Activated CD8-positive, alpha-beta T cell treated with anti-CD3 and anti-CD28 coated beads, Interleukin-2, amount 10 ng/mL, durations not matched to agents 7 days and 5 days (primary cell): Measurements from ENCODE around the gene STK38L. TPM values are rescaled to one million over a fixed set of nuclear protein-coding genes. Genes with fewer than 3 reads are reported as not detected.

Source experiments
- ATAC-seq: fragments of 150-1000 bp; cut with Tn5 transposase; one replicate; pipeline ENCODE4 v1.10.0; 2021; ENCODE audit warnings: moderate library complexity
- CTCF ChIA-PET: fragments of 350-600 bp; sonication (Branson Sonifier 250); formaldehyde crosslinking; loops from one replicate; lab custom pipeline; 2021; ENCODE audit warnings: antibody characterized with exemption; lab: Charles Lee
- POLR2A ChIA-PET: fragments of 350-600 bp; sonication (Branson Sonifier 250); formaldehyde crosslinking; loops from one replicate; lab custom pipeline; 2021; ENCODE audit warnings: antibody characterized with exemption; lab: Charles Lee
- DNase-seq: peaks from one replicate; pipeline ENCODE4 v3.0.0-alpha.2; 2020
- H3K27ac Mint-ChIP-seq: one replicate; pipeline ENCODE4 v1.8.0; 2021; ENCODE audit warnings: mild to moderate bottlenecking, mixed read lengths
- H3K27me3 Mint-ChIP-seq: one replicate; pipeline ENCODE4 v1.8.0; 2021; ENCODE audit warnings: low read depth, mixed read lengths
- H3K36me3 Mint-ChIP-seq: one replicate; pipeline ENCODE4 v1.8.0; 2021; ENCODE audit warnings: low read depth, mixed read lengths
- H3K4me1 Mint-ChIP-seq: one replicate; pipeline ENCODE4 v1.8.0; 2021; ENCODE audit warnings: low read depth, mixed read lengths
- H3K4me3 Mint-ChIP-seq: one replicate; pipeline ENCODE4 v1.8.0; 2021; ENCODE audit warnings: mild to moderate bottlenecking, mixed read lengths
- H3K9me3 Mint-ChIP-seq: one replicate; pipeline ENCODE4 v1.8.0; 2022; ENCODE audit warnings: mixed read lengths; ENCODE audit not compliant: insufficient read depth
- total RNA-seq, 2 experiments: library from RNA; stranded (reverse); gene quantifications; one replicate each; pipeline ENCODE4 v1.2.3, GENCODE V29; 2021

STK38L gene
- 10 to 100 TPM; 18.1 to 19.3 TPM for total RNA-seq

GRCh38 chr12:27243804-27244688 lies at the start of gene STK38L:
Gene STK38L (plus strand): TSS chr12:27244286. CDS start chr12:27297721, 53,435 bp downstream.
- H3K27me3 Mint-ChIP-seq: no peaks in the 10 kb centered on the region
- H3K4me3 Mint-ChIP-seq: peak within 1 kb of the TSS; percentile 93
- CTCF ChIA-PET: interaction anchor here (0.9 to 2.4 kb wide), 7 partner anchors 9 to 229 kb away, joined by 3 to 20 read pairs (median 3); no protein-coding TSS in a partner anchor
- H3K9me3 Mint-ChIP-seq: no peaks in the 10 kb centered on the region
- peaks cover 14% of the 10 kb centered on the region for H3K36me3 Mint-ChIP-seq
- ATAC-seq (peak; percentile 98), DNase-seq (peak; percentile 98)
- H3K4me1 Mint-ChIP-seq: peaks cover 41% of the 10 kb centered on the region
- POLR2A ChIA-PET: interaction anchor here (0.7 to 1.5 kb wide), 6 partner anchors 13 to 412 kb away, joined by 3 to 4 read pairs (median 4); no protein-coding TSS in a partner anchor
- peak within 1 kb of the TSS; percentile 95 for H3K27ac Mint-ChIP-seq

GRCh38 chr12:27194644-27195043 lies 49.4 kb upstream of the STK38L start:
- DNase-seq (no peak), ATAC-seq (no peak)
- CTCF ChIA-PET: no interaction called here
- Mint-ChIP-seq H3K36me3 (no peaks in the 10 kb centered on the region), H3K4me1 (no peaks in the 10 kb centered on the region), H3K9me3 (no peaks in the 10 kb centered on the region), H3K4me3 (no peak overlapping the region), H3K27ac (no peak overlapping the region), H3K27me3 (peaks cover 2% of the 10 kb centered on the region)
- POLR2A ChIA-PET: no interaction called here

GRCh38 chr12:27198036-27198435 lies 46.0 kb upstream of the STK38L start:
- CTCF ChIA-PET: no interaction called here

GRCh38 chr12:27199638-27200300 lies 44.3 kb upstream of the STK38L start:
- Mint-ChIP-seq H3K27me3 (no peaks in the 10 kb centered on the region), H3K4me3 (no peak overlapping the region), H3K27ac (no peak overlapping the region), H3K36me3 (no peaks in the 10 kb centered on the region), H3K4me1 (peaks cover 4% of the 10 kb centered on the region), H3K9me3 (no peaks in the 10 kb centered on the region)
- ChIA-PET CTCF (interaction anchor here (1.1 kb wide), 1 partner anchor 12 kb away, joined by 3 read pairs; no protein-coding TSS in a partner anchor), POLR2A (no interaction called here)
- ATAC-seq: no peak
- no peak for DNase-seq

More at GRCh38 chr12:27198036-27198435, 46.0 kb upstream of the STK38L start:
- H3K4me1 Mint-ChIP-seq: peaks cover 4% of the 10 kb centered on the region
- H3K9me3 Mint-ChIP-seq: no peaks in the 10 kb centered on the region
- POLR2A ChIA-PET: no interaction called here
- no peak overlapping the region for H3K27ac Mint-ChIP-seq
- H3K36me3 Mint-ChIP-seq: no peaks in the 10 kb centered on the region
- no peak overlapping the region for H3K4me3 Mint-ChIP-seq
- no peaks in the 10 kb centered on the region for H3K27me3 Mint-ChIP-seq
- DNase-seq (no peak), ATAC-seq (no peak)

GRCh38 chr12:27201169-27201568 lies 42.9 kb upstream of the STK38L start:
- Mint-ChIP-seq H3K27me3 (no peaks in the 10 kb centered on the region), H3K4me3 (no peak overlapping the region)
- POLR2A ChIA-PET: no interaction called here

GRCh38 chr12:27206801-27207502 lies 37.1 kb upstream of the STK38L start:
- H3K4me1 Mint-ChIP-seq: peaks cover 5% of the 10 kb centered on the region
- peaks cover 4% of the 10 kb centered on the region for H3K9me3 Mint-ChIP-seq
- H3K27me3 Mint-ChIP-seq: no peaks in the 10 kb centered on the region
- no peak overlapping the region for H3K27ac Mint-ChIP-seq
- H3K36me3 Mint-ChIP-seq: no peaks in the 10 kb centered on the region
- DNase-seq: no peak
- no peak for ATAC-seq
- H3K4me3 Mint-ChIP-seq: no peak overlapping the region
- CTCF ChIA-PET: no interaction called here
- POLR2A ChIA-PET: no interaction called here

More at GRCh38 chr12:27201169-27201568, 42.9 kb upstream of the STK38L start:
- no peak for DNase-seq
- Mint-ChIP-seq H3K9me3 (no peaks in the 10 kb centered on the region), H3K4me1 (peaks cover 4% of the 10 kb centered on the region), H3K36me3 (no peaks in the 10 kb centered on the region), H3K27ac (no peak overlapping the region)
- CTCF ChIA-PET: no interaction called here
- ATAC-seq: no peak

GRCh38 chr12:27207615-27208413 lies 36.3 kb upstream of the STK38L start:
- POLR2A ChIA-PET: no interaction called here

GRCh38 chr12:27208414-27208750 lies 35.7 kb upstream of the STK38L start:
- H3K36me3 Mint-ChIP-seq: no peaks in the 10 kb centered on the region
- ATAC-seq (no peak), DNase-seq (no peak)
- ChIA-PET POLR2A (no interaction called here), CTCF (no interaction called here)
- H3K27ac Mint-ChIP-seq: no peak overlapping the region
- H3K27me3 Mint-ChIP-seq: no peaks in the 10 kb centered on the region
- peaks cover 4% of the 10 kb centered on the region for H3K9me3 Mint-ChIP-seq
- H3K4me3 Mint-ChIP-seq: no peak overlapping the region
- peaks cover 5% of the 10 kb centered on the region for H3K4me1 Mint-ChIP-seq

More at GRCh38 chr12:27207615-27208413, 36.3 kb upstream of the STK38L start:
- Mint-ChIP-seq H3K27ac (no peak overlapping the region), H3K27me3 (no peaks in the 10 kb centered on the region), H3K4me3 (no peak overlapping the region), H3K4me1 (peaks cover 5% of the 10 kb centered on the region), H3K36me3 (no peaks in the 10 kb centered on the region), H3K9me3 (peaks cover 4% of the 10 kb centered on the region)
- ATAC-seq (no peak), DNase-seq (no peak)
- CTCF ChIA-PET: no interaction called here

- DNase-seq (no peak), ATAC-seq (no peak)
- H3K27ac Mint-ChIP-seq: no peak overlapping the region
- ChIA-PET POLR2A (no interaction called here), CTCF (no interaction called here)
- H3K4me3 Mint-ChIP-seq: no peak overlapping the region
- no peaks in the 10 kb centered on the region for H3K36me3 Mint-ChIP-seq
- H3K27me3 Mint-ChIP-seq: no peaks in the 10 kb centered on the region
- H3K4me1 Mint-ChIP-seq: peaks cover 5% of the 10 kb centered on the region
- H3K9me3 Mint-ChIP-seq: peaks cover 4% of the 10 kb centered on the region
Observed at GRCh38 chr12:27209257-27209910, 34.7 kb upstream of the STK38L start.

GRCh38 chr12:27210187-27210586 lies 33.9 kb upstream of the STK38L start:
- DNase-seq (no peak), ATAC-seq (no peak)
- Mint-ChIP-seq H3K4me3 (no peak overlapping the region), H3K27ac (no peak overlapping the region), H3K27me3 (no peaks in the 10 kb centered on the region), H3K9me3 (peaks cover 4% of the 10 kb centered on the region), H3K4me1 (peaks cover 5% of the 10 kb centered on the region), H3K36me3 (no peaks in the 10 kb centered on the region)
- ChIA-PET CTCF (no interaction called here), POLR2A (no interaction called here)

- Mint-ChIP-seq H3K27me3 (no peaks in the 10 kb centered on the region), H3K36me3 (no peaks in the 10 kb centered on the region), H3K4me3 (no peak overlapping the region), H3K27ac (no peak overlapping the region), H3K9me3 (peaks cover 4% of the 10 kb centered on the region), H3K4me1 (peaks cover under 1% of the 10 kb centered on the region)
- ChIA-PET POLR2A (no interaction called here), CTCF (interaction anchor here (0.9 kb wide), 1 partner anchor 70 kb away, joined by 3 read pairs; no protein-coding TSS in a partner anchor)
- ATAC-seq: no peak
- no peak for DNase-seq
Observed at GRCh38 chr12:27212861-27213260, 31.2 kb upstream of the STK38L start.
